Measurements from ENCODE around the gene WHAMM.

WHAMM gene

DNA sequence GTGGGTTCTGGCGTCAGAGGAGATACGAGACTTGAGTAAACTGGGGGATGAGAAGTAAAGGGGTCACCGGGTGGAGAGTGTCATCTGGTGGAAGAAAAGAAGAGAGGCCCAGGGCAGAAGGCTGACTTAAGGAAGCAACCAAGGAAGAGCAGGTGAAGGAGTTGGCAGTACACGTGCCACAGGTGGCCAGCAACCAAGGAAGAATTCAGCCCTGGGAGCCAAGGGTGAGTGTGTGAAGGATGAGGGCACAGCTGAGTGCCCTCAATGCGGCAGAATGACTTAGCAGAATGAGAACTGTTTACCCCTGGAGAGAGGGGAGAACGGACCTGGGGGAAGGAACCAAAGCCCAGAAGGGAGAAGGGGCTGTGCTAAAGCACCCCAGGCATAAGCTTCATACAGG is 71.3 kb downstream of the WHAMM start:
- DNase-seq (ENCODE audit: low read depth, low spot score): no peak
- no peak for TF ChIP-seq SUZ12 (IDR thresholded peaks at IDR 0.05; ENCODE audit: extremely low read depth, insufficient read depth, insufficient read length)
- no peak for TF ChIP-seq ZNF274 (IDR thresholded peaks at IDR 0.05; ENCODE audit: low read depth, low read length)
- no peak for TF ChIP-seq YY1 (IDR thresholded peaks at IDR 0.05; ENCODE audit: insufficient read depth, insufficient read length)
- H3K9me3 ChIP-seq (ENCODE audit: insufficient read depth, low read length): no peaks in the 10 kb centered on the region
- H3K36me3 ChIP-seq (ENCODE audit: insufficient read depth, insufficient read length, low read length): no peaks in the 10 kb centered on the region
- H3K27me3 ChIP-seq (ENCODE audit: insufficient read depth, insufficient read length): no peaks in the 10 kb centered on the region
- no peak overlapping the region for H3K4me3 ChIP-seq (ENCODE audit: insufficient read length, low read depth)
- no peak overlapping the region for H3K9ac ChIP-seq (ENCODE audit: insufficient read length, low read depth)
- H3K4me1 ChIP-seq (ENCODE audit: insufficient read depth, insufficient read length): no peaks in the 10 kb centered on the region

DNA sequence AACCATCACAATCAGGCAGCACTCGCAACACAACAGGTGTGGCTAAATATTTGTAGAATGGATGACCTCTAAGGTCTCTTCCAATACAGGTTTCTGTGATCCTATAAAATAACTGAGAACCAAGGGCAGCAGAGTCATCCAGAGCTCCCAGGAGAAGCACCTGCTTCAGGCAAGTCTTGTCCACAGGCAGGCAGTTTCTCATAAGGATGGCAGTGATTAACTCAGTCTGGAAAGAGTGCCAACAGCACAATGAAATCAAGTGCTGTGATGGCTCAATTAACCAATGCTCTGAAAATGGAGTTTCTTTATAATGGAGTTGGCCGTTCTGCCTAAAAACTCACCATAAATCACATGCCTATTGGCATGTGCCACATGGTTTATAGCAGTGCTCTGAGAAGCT is 72.3 kb downstream of the WHAMM start:
- TF ChIP-seq YY1 (IDR thresholded peaks at IDR 0.05; ENCODE audit: insufficient read depth, insufficient read length) (no peak), SUZ12 (IDR thresholded peaks at IDR 0.05; ENCODE audit: extremely low read depth, insufficient read depth, insufficient read length) (no peak), ZNF274 (IDR thresholded peaks at IDR 0.05; ENCODE audit: low read depth, low read length) (no peak)
- H3K4me1 ChIP-seq (ENCODE audit: insufficient read depth, insufficient read length): no peaks in the 10 kb centered on the region
- no peak for DNase-seq (ENCODE audit: low read depth, low spot score)
- H3K9me3 ChIP-seq (ENCODE audit: insufficient read depth, low read length): no peaks in the 10 kb centered on the region
- no peaks in the 10 kb centered on the region for H3K36me3 ChIP-seq (ENCODE audit: insufficient read depth, insufficient read length, low read length)
- no peak overlapping the region for H3K4me3 ChIP-seq (ENCODE audit: insufficient read length, low read depth)
- no peak overlapping the region for H3K9ac ChIP-seq (ENCODE audit: insufficient read length, low read depth)
- no peaks in the 10 kb centered on the region for H3K27me3 ChIP-seq (ENCODE audit: insufficient read depth, insufficient read length)

DNA sequence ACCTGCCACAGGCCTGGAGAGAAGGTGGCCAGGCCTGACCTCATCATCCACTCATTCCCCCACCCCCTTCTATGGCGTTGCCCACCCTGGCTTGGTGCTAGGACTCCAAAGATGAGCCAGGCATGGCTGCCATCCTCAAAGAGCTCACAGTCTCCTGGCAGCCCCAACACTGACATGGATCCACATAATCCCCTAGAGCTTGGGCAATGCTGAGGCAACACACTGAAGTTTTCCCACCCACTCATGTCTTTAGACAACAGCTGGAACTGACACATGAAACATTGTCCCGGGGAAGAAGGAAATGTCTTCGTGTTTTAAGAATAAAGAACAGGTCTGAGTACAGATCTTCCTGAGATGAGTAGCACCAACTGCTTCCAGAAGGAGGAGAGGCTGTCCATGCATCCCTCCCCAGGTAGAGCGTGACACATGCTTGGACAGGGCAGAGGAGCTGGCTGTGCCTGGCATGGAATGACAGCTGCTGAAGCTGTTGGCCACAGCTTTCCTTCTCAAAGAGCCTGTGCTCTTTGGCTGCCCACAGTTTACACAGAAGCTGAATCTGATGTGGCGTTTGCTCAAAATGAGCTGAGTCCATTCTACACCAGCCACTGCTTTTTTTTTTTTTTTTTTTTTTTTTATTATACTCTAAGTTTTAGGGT is 73.0 kb downstream of the WHAMM start:
- H3K9me3 ChIP-seq (ENCODE audit: insufficient read depth, low read length): no peaks in the 10 kb centered on the region
- H3K4me3 ChIP-seq (ENCODE audit: insufficient read length, low read depth): no peak overlapping the region
- no peaks in the 10 kb centered on the region for H3K27me3 ChIP-seq (ENCODE audit: insufficient read depth, insufficient read length)
- H3K4me1 ChIP-seq (ENCODE audit: insufficient read depth, insufficient read length): no peaks in the 10 kb centered on the region
- H3K9ac ChIP-seq (ENCODE audit: insufficient read length, low read depth): no peak overlapping the region
- TF ChIP-seq ZNF274 (IDR thresholded peaks at IDR 0.05; ENCODE audit: low read depth, low read length) (no peak), SUZ12 (IDR thresholded peaks at IDR 0.05; ENCODE audit: extremely low read depth, insufficient read depth, insufficient read length) (no peak), YY1 (IDR thresholded peaks at IDR 0.05; ENCODE audit: insufficient read depth, insufficient read length) (no peak)
- no peaks in the 10 kb centered on the region for H3K36me3 ChIP-seq (ENCODE audit: insufficient read depth, insufficient read length, low read length)
- DNase-seq (ENCODE audit: low read depth, low spot score): no peak

Data from NT2/D1 (cell line).